Nephron progenitor cell (in vitro differentiated cells): ENCODE results near the gene SCOC.

Experiments used
- DNase-seq: peaks from one replicate; pipeline ENCODE4 v3.0.0; 2021
- H3K27ac Mint-ChIP-seq: 2 replicates; pipeline ENCODE4 v1.8.0; 2021; ENCODE audit warnings: mild to moderate bottlenecking, moderate library complexity, mixed read lengths
- H3K27me3 Mint-ChIP-seq: 2 replicates; pipeline ENCODE4 v1.8.0; 2021; ENCODE audit warnings: mild to moderate bottlenecking, low read depth, mixed read lengths; ENCODE audit not compliant: poor library complexity
- H3K36me3 Mint-ChIP-seq: 2 replicates; pipeline ENCODE4 v1.8.0; 2021; ENCODE audit warnings: low read depth, mixed read lengths
- H3K4me1 Mint-ChIP-seq: 2 replicates; pipeline ENCODE4 v1.8.0; 2021; ENCODE audit warnings: mixed read lengths
- H3K4me3 Mint-ChIP-seq: 2 replicates; pipeline ENCODE4 v1.8.0; 2021; ENCODE audit warnings: mild to moderate bottlenecking, moderate library complexity, mixed read lengths
- H3K9me3 Mint-ChIP-seq: 2 replicates; pipeline ENCODE4 v1.8.0; 2021; ENCODE audit warnings: mild to moderate bottlenecking, moderate library complexity, mixed read lengths
- CTCF ChIP-seq: fragments of 200-600 bp; sonication (generic); IDR thresholded peaks from 2 replicates; pipeline ENCODE4 v1.5.0; 2021; ENCODE audit warnings: antibody characterized with exemption

Gene SCOC

DNA sequence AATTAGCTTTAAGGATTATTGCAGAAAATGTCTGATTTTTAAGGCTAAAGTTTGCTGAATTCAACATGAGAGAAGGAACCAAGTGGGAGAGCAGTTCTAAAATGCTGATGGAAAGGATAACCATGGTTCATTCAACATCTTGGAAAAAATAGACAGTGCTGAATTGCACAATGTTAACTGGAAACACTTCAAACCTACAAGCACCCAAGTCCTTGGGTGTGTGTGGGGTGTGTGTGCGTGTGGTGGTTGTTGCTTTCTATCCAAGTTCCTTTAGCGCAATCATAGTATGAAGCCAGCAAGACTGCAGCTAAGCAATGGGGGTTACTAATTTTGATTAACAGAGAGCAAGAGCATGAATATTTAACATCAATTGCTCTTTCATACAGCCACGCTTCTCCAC is 29.3 kb upstream of the SCOC start:
- no peak overlapping the region for H3K4me3 Mint-ChIP-seq
- no peaks in the 10 kb centered on the region for H3K9me3 Mint-ChIP-seq
- H3K4me1 Mint-ChIP-seq = peaks cover 21% of the 10 kb centered on the region
- no peak for TF ChIP-seq CTCF
- no peak overlapping the region for H3K27ac Mint-ChIP-seq
- DNase-seq = no peak
- no peaks in the 10 kb centered on the region for H3K36me3 Mint-ChIP-seq
- H3K27me3 Mint-ChIP-seq = peaks cover 3% of the 10 kb centered on the region

- peaks cover 3% of the 10 kb centered on the region for H3K27me3 Mint-ChIP-seq
- H3K9me3 Mint-ChIP-seq = no peaks in the 10 kb centered on the region
- no peak for DNase-seq
- no peak for TF ChIP-seq CTCF
- H3K4me3 Mint-ChIP-seq = no peak overlapping the region
- no peak overlapping the region for H3K27ac Mint-ChIP-seq
- no peaks in the 10 kb centered on the region for H3K36me3 Mint-ChIP-seq
- H3K4me1 Mint-ChIP-seq = peaks cover 26% of the 10 kb centered on the region
These were observed 28.8 kb upstream of the SCOC start for GRCh38 chr4:140344621-140345020.

GRCh38 chr4:140346136-140346535 is 27.3 kb upstream of the SCOC start:
- no peak for DNase-seq
- no peak overlapping the region for H3K27ac Mint-ChIP-seq
- no peaks in the 10 kb centered on the region for H3K36me3 Mint-ChIP-seq
- peaks cover 32% of the 10 kb centered on the region for H3K4me1 Mint-ChIP-seq
- H3K9me3 Mint-ChIP-seq = no peaks in the 10 kb centered on the region
- H3K27me3 Mint-ChIP-seq = peaks cover 3% of the 10 kb centered on the region
- no peak overlapping the region for H3K4me3 Mint-ChIP-seq
- TF ChIP-seq CTCF = no peak

DNA sequence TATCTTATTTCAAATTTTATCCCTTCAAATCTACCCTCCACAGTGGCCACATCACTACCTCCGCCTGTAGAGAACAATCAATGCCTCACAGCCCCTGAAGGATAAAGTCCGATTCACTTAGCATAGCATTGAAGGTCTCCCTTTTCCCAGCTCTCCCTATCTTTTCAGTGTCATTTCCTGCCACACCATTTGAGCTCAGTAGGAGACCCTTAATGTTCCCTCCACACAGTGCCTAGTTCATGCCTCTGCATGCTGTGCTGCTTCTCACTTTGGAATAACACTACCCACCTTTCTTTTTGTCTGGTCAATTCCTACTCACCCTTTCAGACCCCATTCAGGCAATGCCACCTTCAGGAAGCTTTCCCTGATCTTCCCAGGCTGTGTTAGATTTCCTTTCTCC is 23.6 kb upstream of the SCOC start:
- H3K27me3 Mint-ChIP-seq = no peaks in the 10 kb centered on the region
- H3K4me1 Mint-ChIP-seq = peaks cover 17% of the 10 kb centered on the region
- no peak for DNase-seq
- H3K27ac Mint-ChIP-seq = no peak overlapping the region
- H3K36me3 Mint-ChIP-seq = no peaks in the 10 kb centered on the region
- no peak overlapping the region for H3K4me3 Mint-ChIP-seq
- H3K9me3 Mint-ChIP-seq = no peaks in the 10 kb centered on the region
- TF ChIP-seq CTCF = no peak

GRCh38 chr4:140351093-140352075 is 22.1 kb upstream of the SCOC start:
- TF ChIP-seq CTCF = no peak
- Mint-ChIP-seq H3K36me3 (no peaks in the 10 kb centered on the region), H3K27ac (no peak overlapping the region)

GRCh38 chr4:140353786-140354185 is 19.7 kb upstream of the SCOC start:
- Mint-ChIP-seq H3K4me3 (no peak overlapping the region), H3K9me3 (no peaks in the 10 kb centered on the region), H3K27ac (no peak overlapping the region), H3K4me1 (peaks cover 25% of the 10 kb centered on the region), H3K36me3 (no peaks in the 10 kb centered on the region), H3K27me3 (no peaks in the 10 kb centered on the region)
- no peak for TF ChIP-seq CTCF
- DNase-seq = no peak

More at GRCh38 chr4:140351093-140352075, 22.1 kb upstream of the SCOC start:
- DNase-seq = no peak
- H3K4me1 Mint-ChIP-seq = peaks cover 14% of the 10 kb centered on the region
- H3K4me3 Mint-ChIP-seq = no peak overlapping the region
- H3K27me3 Mint-ChIP-seq = no peaks in the 10 kb centered on the region
- H3K9me3 Mint-ChIP-seq = no peaks in the 10 kb centered on the region
